ENCODE measurements around the gene GLI3. TPM values are rescaled to one million over a fixed set of nuclear protein-coding genes. Genes with fewer than 3 reads are reported as not detected.

Gene GLI3
- total and polyA plus RNA-seq, 2 donors (not counting 1 experiment from before 2014, with no cell fraction given): 6.4 to 6.5 TPM

GRCh38 chr7:42011846-42012245, 225.2 kb downstream of the GLI3 start:
- DNase-seq (ENCODE audit: low read depth in 2 of 2): no peak
- Histone ChIP-seq H3K27me3 (ENCODE audit: control insufficient read depth, insufficient read depth, low read length) (no peaks in the 10 kb centered on the region), H3K4me2 (ENCODE audit: extremely low read depth, insufficient read depth, low read length) (no peak overlapping the region), H3K9ac (ENCODE audit: insufficient read depth, low read length) (no peak overlapping the region), H3K79me2 (ENCODE audit: control insufficient read depth, insufficient read depth, low read length) (no peaks in the 10 kb centered on the region), H3K4me3 (replicated peaks in 1 of 4; ENCODE audit: control extremely low read depth in 1 of 4, insufficient read depth in 1 of 4, low read depth in 3 of 4, low read length in 4 of 4) (no peak overlapping the region), H3K36me3 (ENCODE audit: control insufficient read depth, insufficient read depth, low read length) (no peaks in the 10 kb centered on the region), H4K20me1 (ENCODE audit: control insufficient read depth, extremely low read depth, insufficient read depth, low read length) (no peaks in the 10 kb centered on the region), H2AFZ (ENCODE audit: low read length) (no peak overlapping the region), H3K27ac (ENCODE audit: insufficient read depth, low read length) (no peak overlapping the region), H3K4me1 (ENCODE audit: control insufficient read depth, extremely low read depth, insufficient read depth, low read length) (no peaks in the 10 kb centered on the region), H3K9me3 (ENCODE audit: control insufficient read depth, insufficient read depth, low read depth, low read length) (no peaks in the 10 kb centered on the region)
- no peak for TF ChIP-seq EZH2 (IDR thresholded peaks at IDR 0.05; ENCODE audit: low read length, missing control alignments)
- TF ChIP-seq, protein P1, sequence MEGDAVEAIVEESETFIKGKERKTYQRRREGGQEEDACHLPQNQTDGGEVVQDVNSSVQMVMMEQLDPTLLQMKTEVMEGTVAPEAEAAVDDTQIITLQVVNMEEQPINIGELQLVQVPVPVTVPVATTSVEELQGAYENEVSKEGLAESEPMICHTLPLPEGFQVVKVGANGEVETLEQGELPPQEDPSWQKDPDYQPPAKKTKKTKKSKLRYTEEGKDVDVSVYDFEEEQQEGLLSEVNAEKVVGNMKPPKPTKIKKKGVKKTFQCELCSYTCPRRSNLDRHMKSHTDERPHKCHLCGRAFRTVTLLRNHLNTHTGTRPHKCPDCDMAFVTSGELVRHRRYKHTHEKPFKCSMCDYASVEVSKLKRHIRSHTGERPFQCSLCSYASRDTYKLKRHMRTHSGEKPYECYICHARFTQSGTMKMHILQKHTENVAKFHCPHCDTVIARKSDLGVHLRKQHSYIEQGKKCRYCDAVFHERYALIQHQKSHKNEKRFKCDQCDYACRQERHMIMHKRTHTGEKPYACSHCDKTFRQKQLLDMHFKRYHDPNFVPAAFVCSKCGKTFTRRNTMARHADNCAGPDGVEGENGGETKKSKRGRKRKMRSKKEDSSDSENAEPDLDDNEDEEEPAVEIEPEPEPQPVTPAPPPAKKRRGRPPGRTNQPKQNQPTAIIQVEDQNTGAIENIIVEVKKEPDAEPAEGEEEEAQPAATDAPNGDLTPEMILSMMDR (conservative IDR thresholded peaks at IDR 0.05 in 1 of 2, IDR thresholded peaks at IDR 0.05 in 1 of 2; ENCODE audit: low read depth in 1 of 2, low read length in 2 of 2): no peak

DNA sequence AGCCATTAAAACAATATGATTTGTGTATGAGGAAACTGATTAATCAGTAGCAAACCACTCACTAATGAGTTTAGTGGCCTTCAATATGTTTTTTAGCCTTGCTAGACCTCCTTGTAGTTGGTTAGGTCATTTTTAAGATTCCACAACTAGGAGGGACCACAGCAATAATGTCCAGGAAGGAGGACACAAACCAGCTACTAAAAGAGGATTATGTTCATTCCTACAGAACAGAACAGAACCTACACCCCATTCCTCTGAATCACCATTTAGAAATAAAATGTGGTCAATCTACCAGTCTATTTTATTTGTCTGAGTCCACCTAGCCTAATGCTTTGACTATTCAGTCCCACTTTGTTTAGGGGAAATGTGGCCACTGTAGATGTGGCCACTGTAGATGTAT, 226.3 kb downstream of the GLI3 start:
- Histone ChIP-seq H3K9ac (ENCODE audit: insufficient read depth, low read length) (no peak overlapping the region), H3K79me2 (ENCODE audit: control insufficient read depth, insufficient read depth, low read length) (no peaks in the 10 kb centered on the region), H3K27me3 (ENCODE audit: control insufficient read depth, insufficient read depth, low read length) (no peaks in the 10 kb centered on the region), H3K4me1 (ENCODE audit: control insufficient read depth, extremely low read depth, insufficient read depth, low read length) (no peaks in the 10 kb centered on the region), H3K4me2 (ENCODE audit: extremely low read depth, insufficient read depth, low read length) (no peak overlapping the region), H3K27ac (ENCODE audit: insufficient read depth, low read length) (no peak overlapping the region), H3K36me3 (ENCODE audit: control insufficient read depth, insufficient read depth, low read length) (no peaks in the 10 kb centered on the region), H2AFZ (ENCODE audit: low read length) (no peak overlapping the region), H3K9me3 (ENCODE audit: control insufficient read depth, insufficient read depth, low read depth, low read length) (no peaks in the 10 kb centered on the region), H3K4me3 (replicated peaks in 1 of 4; ENCODE audit: control extremely low read depth in 1 of 4, insufficient read depth in 1 of 4, low read depth in 3 of 4, low read length in 4 of 4) (no peak overlapping the region), H4K20me1 (ENCODE audit: control insufficient read depth, extremely low read depth, insufficient read depth, low read length) (no peaks in the 10 kb centered on the region)
- TF ChIP-seq, protein P1 (conservative IDR thresholded peaks at IDR 0.05 in 1 of 2, IDR thresholded peaks at IDR 0.05 in 1 of 2; ENCODE audit: low read depth in 1 of 2, low read length in 2 of 2): no peak
- no peak for TF ChIP-seq EZH2 (IDR thresholded peaks at IDR 0.05; ENCODE audit: low read length, missing control alignments)
- peak in 1 of 2 donors; percentile 51 for DNase-seq (ENCODE audit: low read depth in 2 of 2)

- Histone ChIP-seq H4K20me1 (ENCODE audit: control insufficient read depth, extremely low read depth, insufficient read depth, low read length) (no peaks in the 10 kb centered on the region), H3K4me1 (ENCODE audit: control insufficient read depth, extremely low read depth, insufficient read depth, low read length) (no peaks in the 10 kb centered on the region), H3K4me2 (ENCODE audit: extremely low read depth, insufficient read depth, low read length) (no peak overlapping the region), H3K27me3 (ENCODE audit: control insufficient read depth, insufficient read depth, low read length) (no peaks in the 10 kb centered on the region), H3K79me2 (ENCODE audit: control insufficient read depth, insufficient read depth, low read length) (no peaks in the 10 kb centered on the region), H3K27ac (ENCODE audit: insufficient read depth, low read length) (no peak overlapping the region), H3K36me3 (ENCODE audit: control insufficient read depth, insufficient read depth, low read length) (no peaks in the 10 kb centered on the region), H3K9ac (ENCODE audit: insufficient read depth, low read length) (no peak overlapping the region), H2AFZ (ENCODE audit: low read length) (no peak overlapping the region), H3K4me3 (replicated peaks in 1 of 4; ENCODE audit: control extremely low read depth in 1 of 4, insufficient read depth in 1 of 4, low read depth in 3 of 4, low read length in 4 of 4) (no peak overlapping the region), H3K9me3 (ENCODE audit: control insufficient read depth, insufficient read depth, low read depth, low read length) (no peaks in the 10 kb centered on the region)
- no peak for DNase-seq (ENCODE audit: low read depth in 2 of 2)
- no peak for TF ChIP-seq EZH2 (IDR thresholded peaks at IDR 0.05; ENCODE audit: low read length, missing control alignments)
- TF ChIP-seq, protein P1 (conservative IDR thresholded peaks at IDR 0.05 in 1 of 2, IDR thresholded peaks at IDR 0.05 in 1 of 2; ENCODE audit: low read depth in 1 of 2, low read length in 2 of 2): no peak
Measured at GRCh38 chr7:42006801-42007513, 230.1 kb downstream of the GLI3 start.

Measured in fibroblast of lung (primary cell).